ENCODE results near the gene KLHL35. TPM values are rescaled to one million over a fixed set of nuclear protein-coding genes. Genes with fewer than 3 reads are reported as not detected.

KLHL35 gene
- total RNA-seq, 1 experiment from 2014 or later, result 0.83 TPM

- Mint-ChIP-seq H3K27ac (no peak overlapping the region), H3K4me3 (no peak overlapping the region; a peak in 1 of 5 replicates), H3K9me3 (no peaks in the 10 kb centered on the region; a peak in 1 of 5 replicates), H3K36me3 (ENCODE audit: insufficient read depth in 1 of 3, low read depth in 3 of 3) (no peaks in the 10 kb centered on the region), H3K27me3 (ENCODE audit: low read depth) (no peaks in the 10 kb centered on the region), H3K4me1 (peaks cover 15 to 30% of the 10 kb centered on the region in 2 experiments)
- Histone ChIP-seq H3K14ac (ENCODE audit: insufficient read depth, low read length) (no peak overlapping the region), H3K9me3 (ENCODE audit: control insufficient read depth, low read depth, low read length) (no peaks in the 10 kb centered on the region), H2BK120ac (ENCODE audit: low read depth, low read length, poor library complexity, severe bottlenecking) (no peak overlapping the region), H3T11ph (ENCODE audit: low read length) (no peak overlapping the region), H4K91ac (ENCODE audit: insufficient read length, low read depth, low read length) (no peak overlapping the region), H3K79me1 (ENCODE audit: insufficient read depth, low read depth, low read length, poor library complexity, severe bottlenecking) (no peaks in the 10 kb centered on the region), H4K5ac (ENCODE audit: insufficient read length, low read depth, low read length) (no peak overlapping the region), H4K8ac (replicated peaks; ENCODE audit: insufficient read length, low read depth, low read length) (no peak overlapping the region), H3K4me2 (ENCODE audit: insufficient read depth, insufficient read length, low read length) (no peak overlapping the region), H3K4me1 (ENCODE audit: insufficient read depth, low read length) (no peaks in the 10 kb centered on the region), H3K4ac (ENCODE audit: low read depth, low read length) (no peak overlapping the region), H3K79me2 (ENCODE audit: insufficient read depth, low read length) (no peaks in the 10 kb centered on the region), H2BK12ac (ENCODE audit: insufficient read length, low read depth, low read length) (no peak overlapping the region), H2BK5ac (ENCODE audit: insufficient read length, low read length) (no peak overlapping the region), H2AFZ (ENCODE audit: low read length) (no peak overlapping the region), H3K18ac (ENCODE audit: insufficient read length, low read depth, low read length) (no peak overlapping the region), H3K23me2 (ENCODE audit: insufficient read length, low read depth, low read length, poor library complexity, severe bottlenecking) (no peaks in the 10 kb centered on the region), H3K23ac (ENCODE audit: insufficient read length, low read depth, low read length) (no peak overlapping the region), H3K9ac (ENCODE audit: extremely low read depth, insufficient read length, low read length) (no peak overlapping the region), H2BK20ac (ENCODE audit: low read depth, low read length, poor library complexity, severe bottlenecking) (no peak overlapping the region), H2AK5ac (ENCODE audit: insufficient read length, low read length) (no peak overlapping the region), H2BK15ac (ENCODE audit: low read depth, low read length) (no peak overlapping the region), H4K20me1 (ENCODE audit: control insufficient read depth, insufficient read depth, insufficient read length) (no peaks in the 10 kb centered on the region), H3K27ac (ENCODE audit: insufficient read length, low read depth, low read length) (no peak overlapping the region), H3K27me3 (ENCODE audit: insufficient read depth, low read length) (no peaks in the 10 kb centered on the region), H3K56ac (ENCODE audit: insufficient read length, low read depth, low read length) (no peak overlapping the region)
- TF ChIP-seq CTCF (conservative IDR thresholded peaks at IDR 0.05), result no peak
- DNase-seq, result no peak
- WGBS (ENCODE audit: extremely low coverage, insufficient read length, low lambda C conversion rate), result no CpG with 5 or more reads among the region's 5 CpGs
These were observed 46.0 kb upstream of the KLHL35 start for GRCh38 chr11:75478783-75479596.
